ENCODE data around the gene GDF7.

Gene GDF7

GRCh38 chr2:20662308-20662937 lies 4.5 kb upstream of the GDF7 start:
- no peak for DNase-seq (ENCODE audit: low read depth)

GRCh38 chr2:20663196-20664070 lies 3.5 kb upstream of the GDF7 start:
- DNase-seq (ENCODE audit: low read depth), result no peak

GRCh38 chr2:20664071-20664390 lies 2.9 kb upstream of the GDF7 start:
- no peak for DNase-seq (ENCODE audit: low read depth)

DNA sequence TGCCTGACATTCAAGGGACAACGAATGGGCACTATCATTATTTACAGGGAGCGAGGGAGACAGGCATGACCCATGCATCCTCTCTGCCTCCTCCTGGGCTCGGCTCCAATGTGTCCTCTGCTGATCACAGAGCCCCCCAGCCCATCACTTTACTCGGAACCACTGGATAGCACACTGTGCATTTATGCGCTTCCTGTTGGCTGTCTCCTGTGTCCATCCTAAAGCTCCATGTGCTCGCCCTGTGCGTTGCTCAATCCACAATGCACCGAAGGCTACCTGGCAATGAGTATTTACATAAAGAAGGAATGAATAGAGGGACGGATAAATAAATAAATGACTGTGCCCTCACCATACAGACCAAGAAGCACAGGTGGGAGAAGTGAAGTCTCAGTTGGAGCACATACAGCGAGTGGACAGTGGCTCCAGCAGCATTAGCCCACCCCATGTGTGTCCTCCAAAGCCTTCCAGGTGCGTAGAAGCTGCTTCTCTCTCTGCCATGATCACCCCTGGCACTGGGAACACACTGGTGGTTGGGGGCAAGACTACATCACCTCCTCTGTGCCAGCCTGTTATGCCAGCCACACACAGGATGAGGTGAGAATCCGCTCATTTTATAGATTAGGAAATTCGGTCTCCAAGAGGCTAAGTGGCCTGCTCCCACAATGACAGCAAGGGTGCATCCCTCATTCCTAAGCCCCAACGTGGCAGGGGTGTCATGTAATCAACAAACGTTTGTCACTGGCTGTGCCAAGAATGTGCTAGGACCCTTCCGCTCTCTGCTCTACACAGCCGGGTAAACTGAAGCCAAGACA lies 2.3 kb upstream of the GDF7 start:
- no peak for DNase-seq (ENCODE audit: low read depth)

- DNase-seq (ENCODE audit: low read depth), result no peak
Observed at GRCh38 chr2:20665243-20666004, 1.5 kb upstream of the GDF7 start.

DNA sequence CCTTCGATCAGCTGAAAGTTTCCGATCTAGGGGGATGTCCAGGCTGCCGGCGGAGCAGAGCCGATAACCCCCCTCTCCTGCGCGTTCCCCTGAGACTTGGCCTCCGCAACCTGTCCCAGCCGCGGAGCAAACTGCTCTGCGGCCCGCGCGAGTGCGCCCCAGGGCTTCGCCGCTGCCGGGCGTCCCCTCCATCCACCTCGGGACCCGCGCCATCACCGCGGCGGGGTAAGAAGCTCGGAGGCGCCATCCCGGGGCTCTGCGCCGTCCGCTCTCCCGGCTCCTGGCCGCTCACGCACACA lies 990 bp upstream of the GDF7 start:
- no peak for DNase-seq (ENCODE audit: low read depth)

GRCh38 chr2:20667151-20667530 lies 197 bp downstream of the GDF7 start:
- no peak for DNase-seq (ENCODE audit: low read depth)

GRCh38 chr2:20667531-20668401 lies 822 bp downstream of the GDF7 start:
- DNase-seq (ENCODE audit: low read depth), result no peak

- DNase-seq (ENCODE audit: low read depth), result no peak
Observed at GRCh38 chr2:20668451-20668850, 1.5 kb downstream of the GDF7 start.

GRCh38 chr2:20668871-20669475 lies 2.0 kb downstream of the GDF7 start:
- DNase-seq (ENCODE audit: low read depth), result no peak

DNA sequence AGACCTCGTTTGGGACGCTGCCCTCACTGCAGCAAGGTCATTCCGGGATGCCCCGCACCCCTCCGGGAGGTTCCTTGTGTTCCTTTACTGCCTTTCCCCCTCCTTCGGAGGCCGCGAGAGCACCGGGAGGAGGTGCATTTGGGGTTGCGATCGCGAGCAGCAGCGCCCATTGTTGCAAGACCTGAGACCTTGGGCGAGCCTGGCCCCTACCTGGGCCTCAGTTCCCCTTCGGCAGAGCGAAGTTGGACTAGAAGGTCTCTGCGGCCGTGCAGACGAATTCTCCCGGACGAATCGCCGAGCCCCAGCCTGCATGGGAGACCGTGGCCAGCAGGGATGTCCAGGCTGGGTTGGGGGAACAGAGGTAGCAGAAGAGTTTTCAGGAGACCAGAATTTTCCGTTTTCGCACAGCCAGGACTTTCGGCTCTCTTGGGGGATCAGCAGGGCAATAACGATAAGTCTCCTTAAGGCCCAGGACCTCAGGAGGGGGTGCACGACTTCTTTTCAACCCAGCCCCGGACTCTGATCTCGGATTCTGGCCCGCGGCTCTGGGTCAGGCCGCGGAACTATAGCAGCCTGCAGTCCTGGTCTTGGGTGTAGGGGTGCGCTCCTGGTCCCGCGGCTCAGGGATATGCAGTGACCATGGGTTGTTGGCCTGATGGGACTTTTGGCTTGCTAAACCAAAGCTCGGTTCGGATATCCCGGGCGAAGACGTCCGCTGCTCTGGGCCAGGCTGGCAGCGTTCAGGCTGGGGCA lies 2.8 kb downstream of the GDF7 start:
- no peak for DNase-seq (ENCODE audit: low read depth)

DNA sequence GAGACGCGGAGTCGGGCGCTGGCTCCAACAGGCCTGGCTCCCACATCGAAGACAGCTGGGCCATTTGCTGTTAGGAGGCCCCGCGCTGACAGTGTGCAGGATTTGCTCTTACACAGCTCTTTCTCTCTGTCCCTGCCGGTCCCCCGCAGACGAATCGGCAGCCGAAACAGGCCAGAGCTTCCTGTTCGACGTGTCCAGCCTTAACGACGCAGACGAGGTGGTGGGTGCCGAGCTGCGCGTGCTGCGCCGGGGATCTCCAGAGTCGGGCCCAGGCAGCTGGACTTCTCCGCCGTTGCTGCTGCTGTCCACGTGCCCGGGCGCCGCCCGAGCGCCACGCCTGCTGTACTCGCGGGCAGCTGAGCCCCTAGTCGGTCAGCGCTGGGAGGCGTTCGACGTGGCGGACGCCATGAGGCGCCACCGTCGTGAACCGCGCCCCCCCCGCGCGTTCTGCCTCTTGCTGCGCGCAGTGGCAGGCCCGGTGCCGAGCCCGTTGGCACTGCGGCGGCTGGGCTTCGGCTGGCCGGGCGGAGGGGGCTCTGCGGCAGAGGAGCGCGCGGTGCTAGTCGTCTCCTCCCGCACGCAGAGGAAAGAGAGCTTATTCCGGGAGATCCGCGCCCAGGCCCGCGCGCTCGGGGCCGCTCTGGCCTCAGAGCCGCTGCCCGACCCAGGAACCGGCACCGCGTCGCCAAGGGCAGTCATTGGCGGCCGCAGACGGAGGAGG lies 3.5 kb downstream of the GDF7 start:
- DNase-seq (ENCODE audit: low read depth), result no peak

DNA sequence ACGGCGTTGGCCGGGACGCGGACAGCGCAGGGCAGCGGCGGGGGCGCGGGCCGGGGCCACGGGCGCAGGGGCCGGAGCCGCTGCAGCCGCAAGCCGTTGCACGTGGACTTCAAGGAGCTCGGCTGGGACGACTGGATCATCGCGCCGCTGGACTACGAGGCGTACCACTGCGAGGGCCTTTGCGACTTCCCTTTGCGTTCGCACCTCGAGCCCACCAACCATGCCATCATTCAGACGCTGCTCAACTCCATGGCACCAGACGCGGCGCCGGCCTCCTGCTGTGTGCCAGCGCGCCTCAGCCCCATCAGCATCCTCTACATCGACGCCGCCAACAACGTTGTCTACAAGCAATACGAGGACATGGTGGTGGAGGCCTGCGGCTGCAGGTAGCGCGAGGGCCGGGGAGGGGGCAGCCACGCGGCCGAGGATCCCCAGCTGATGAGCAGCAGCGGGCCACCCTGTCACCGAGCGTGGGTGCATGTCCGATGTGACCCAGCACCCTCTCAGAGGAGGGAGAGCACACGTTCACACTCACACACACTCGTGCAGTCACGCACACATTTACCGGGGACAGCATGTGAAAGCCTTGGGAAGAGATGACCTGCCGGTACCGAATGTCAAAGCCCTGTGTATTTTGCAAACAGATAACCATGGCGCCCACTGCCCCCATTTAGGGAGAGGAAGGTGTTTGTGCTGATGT lies 4.2 kb downstream of the GDF7 start:
- DNase-seq (ENCODE audit: low read depth), result no peak

DNA sequence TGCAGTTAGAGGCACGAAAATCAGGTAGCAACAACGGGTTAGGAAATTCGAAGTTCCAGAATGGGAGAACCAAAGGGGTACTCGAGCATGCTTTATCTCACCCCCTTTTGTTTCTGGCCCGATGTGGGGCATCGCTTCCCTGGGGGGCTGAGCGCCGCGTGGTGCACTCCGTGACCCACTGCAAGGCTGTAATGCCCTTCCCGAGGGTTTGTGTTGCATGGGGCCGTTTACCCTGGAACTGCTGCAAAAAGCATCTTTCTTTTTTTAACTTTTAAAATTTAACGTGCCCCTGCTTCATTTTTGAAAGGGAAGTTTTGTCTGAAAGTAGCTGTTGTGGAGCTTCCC lies 4.8 kb downstream of the GDF7 start:
- DNase-seq (ENCODE audit: low read depth), result no peak

- DNase-seq (ENCODE audit: low read depth), result no peak
Observed at GRCh38 chr2:20672201-20672951, 5.4 kb downstream of the GDF7 start.

DNA sequence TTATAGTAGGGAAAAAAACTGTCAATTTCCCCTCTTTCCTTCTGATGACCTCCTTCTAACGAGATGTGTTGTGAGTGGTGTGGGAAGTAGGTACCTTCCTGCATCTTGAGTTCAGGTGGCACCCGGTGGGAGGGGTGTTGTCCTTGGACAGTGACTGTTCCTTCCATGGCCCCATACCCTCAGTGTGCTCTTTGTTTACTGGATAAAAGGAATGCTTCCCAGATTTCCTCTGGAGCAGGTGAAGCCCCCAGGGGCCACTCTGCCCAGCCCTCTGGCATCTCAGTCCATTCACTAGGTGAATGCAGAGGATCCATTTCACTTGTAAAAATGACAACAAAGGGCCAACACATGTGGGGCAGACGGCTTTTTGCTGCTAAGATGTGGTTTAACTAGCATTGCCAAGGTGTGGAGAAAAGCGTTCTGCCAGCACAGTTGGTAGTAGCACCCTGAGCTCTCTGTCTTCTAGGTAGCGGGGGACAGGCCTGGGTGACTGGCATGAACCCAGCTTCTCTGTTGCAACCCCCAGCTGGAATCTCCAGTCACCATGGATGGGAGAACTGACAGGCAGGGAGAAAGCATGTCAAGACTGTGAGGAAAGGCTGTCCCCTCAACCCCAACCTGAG lies 6.9 kb downstream of the GDF7 start:
- DNase-seq (ENCODE audit: low read depth), result no peak

- no peak for DNase-seq (ENCODE audit: low read depth)
Observed at GRCh38 chr2:20674309-20674965, 7.5 kb downstream of the GDF7 start.

Data from fibroblast of gingiva (primary cell).